ENCODE results near the gene BUD13. TPM values are rescaled to one million over a fixed set of nuclear protein-coding genes. Genes with fewer than 3 reads are reported as not detected.

BUD13 gene
- total RNA-seq, 4 donors from 2014 or later, result 9.0 to 14.1 (median 12.3) TPM

- no peak for ATAC-seq
- TF ChIP-seq CTCF (IDR thresholded peaks at IDR 0.05 in 4 of 5, conservative IDR thresholded peaks at IDR 0.05 in 1 of 5) (no peak), POLR2A (IDR thresholded peaks at IDR 0.05) (no peak)
- H3K27ac ChIP-seq, result no peak overlapping the region
- in situ Hi-C loops (cut with MboI; ENCODE audit: low sequenced_read_pairs in 4 of 4) (loop anchor here in 2 of 4 donors (10.0 kb wide), 2 partner anchors 322 to 442 kb away; no protein-coding TSS in a partner anchor), intact Hi-C loops (cut with DNase I; ENCODE audit: low total_unique reads) (no loop called here)
- H3K4me3 ChIP-seq, result no peak overlapping the region
- no peaks in the 10 kb centered on the region for H3K27me3 ChIP-seq
- peaks cover 8 to 90% of the 10 kb centered on the region in 2 donors for H3K36me3 ChIP-seq
- no peaks in the 10 kb centered on the region for H3K9me3 ChIP-seq
- DNase-seq, result no peak
- H3K4me1 ChIP-seq, result peaks cover 9 to 11% of the 10 kb centered on the region in 2 donors
Measured at GRCh38 chr11:116782728-116783127, 9.9 kb upstream of the BUD13 start.

GRCh38 chr11:116778556-116778955 lies 5.8 kb upstream of the BUD13 start:
- H3K36me3 ChIP-seq, result peaks cover 3 to 58% of the 10 kb centered on the region in 2 donors

DNA sequence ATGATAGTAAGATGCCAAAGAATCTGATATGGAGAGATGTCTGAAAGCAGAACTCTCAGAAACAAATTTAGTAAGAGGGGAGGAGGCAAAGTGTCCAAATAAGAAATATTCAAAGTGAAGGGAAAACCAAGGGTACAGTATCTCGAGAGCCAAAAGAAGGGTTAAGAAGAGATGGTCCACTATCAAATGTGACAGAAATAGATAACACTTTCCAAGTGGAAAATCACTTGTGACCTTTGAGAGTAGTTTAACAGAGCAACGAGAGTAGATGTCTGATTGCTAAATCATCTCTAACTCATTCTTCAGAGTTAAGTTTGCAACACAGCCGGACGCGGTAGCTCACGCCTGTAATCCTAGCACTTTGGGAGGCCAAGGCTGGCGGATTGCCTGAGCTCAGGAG lies 4.3 kb upstream of the BUD13 start:
- ATAC-seq, result no peak
- Histone ChIP-seq H3K4me1 (peaks cover 8 to 9% of the 10 kb centered on the region in 2 donors), H3K27me3 (no peaks in the 10 kb centered on the region), H3K36me3 (peaks cover 3 to 43% of the 10 kb centered on the region in 2 donors), H3K4me3 (no peak overlapping the region), H3K27ac (peak overlapping the region in 2 of 4 donors; percentile 2 to 14), H3K9me3 (no peaks in the 10 kb centered on the region)
- no peak for TF ChIP-seq POLR2A (IDR thresholded peaks at IDR 0.05)
- no peak for TF ChIP-seq CTCF (IDR thresholded peaks at IDR 0.05 in 4 of 5, conservative IDR thresholded peaks at IDR 0.05 in 1 of 5)
- intact Hi-C loops (cut with DNase I; ENCODE audit: low total_unique reads), result no loop called here
- in situ Hi-C loops (cut with MboI; ENCODE audit: low sequenced_read_pairs in 4 of 4), result no loop called here
- DNase-seq, result no peak

More at GRCh38 chr11:116778556-116778955, 5.8 kb upstream of the BUD13 start:
- no peak for ATAC-seq
- H3K27ac ChIP-seq, result no peak overlapping the region
- H3K9me3 ChIP-seq, result no peaks in the 10 kb centered on the region
- H3K4me1 ChIP-seq, result peaks cover 3 to 4% of the 10 kb centered on the region in 2 donors
- H3K4me3 ChIP-seq, result no peak overlapping the region
- no peaks in the 10 kb centered on the region for H3K27me3 ChIP-seq
- no peak for DNase-seq
- TF ChIP-seq CTCF (IDR thresholded peaks at IDR 0.05 in 4 of 5, conservative IDR thresholded peaks at IDR 0.05 in 1 of 5) (no peak), POLR2A (IDR thresholded peaks at IDR 0.05) (no peak)
- in situ Hi-C loops (cut with MboI; ENCODE audit: low sequenced_read_pairs in 4 of 4), result no loop called here
- intact Hi-C loops (cut with DNase I; ENCODE audit: low total_unique reads), result no loop called here

GRCh38 chr11:116776522-116776984 lies 3.8 kb upstream of the BUD13 start:
- TF ChIP-seq POLR2A (IDR thresholded peaks at IDR 0.05) (no peak), CTCF (IDR thresholded peaks at IDR 0.05 in 4 of 5, conservative IDR thresholded peaks at IDR 0.05 in 1 of 5) (no peak)

DNA sequence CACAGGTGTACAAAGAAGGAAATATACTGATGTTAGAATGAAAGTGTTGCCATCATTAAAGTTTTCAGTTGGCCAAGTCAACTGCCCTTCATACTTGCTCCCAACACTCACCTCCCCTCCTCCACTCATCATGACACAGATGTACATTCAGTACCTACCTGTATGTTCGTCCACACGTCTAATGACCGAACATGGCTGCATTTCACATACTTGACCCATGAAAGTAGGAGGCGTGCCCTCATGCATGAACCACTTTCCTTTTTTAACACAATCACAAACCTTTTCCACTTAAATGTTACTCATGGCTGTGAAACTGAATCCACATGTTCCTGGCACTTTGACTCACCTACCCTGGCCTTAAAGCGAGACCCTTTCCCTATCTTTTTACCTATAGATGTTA lies 3.2 kb upstream of the BUD13 start:
- TF ChIP-seq CTCF (IDR thresholded peaks at IDR 0.05 in 4 of 5, conservative IDR thresholded peaks at IDR 0.05 in 1 of 5) (no peak), POLR2A (IDR thresholded peaks at IDR 0.05) (no peak)
- peaks cover 3 to 34% of the 10 kb centered on the region in 2 donors for H3K36me3 ChIP-seq
- intact Hi-C loops (cut with DNase I; ENCODE audit: low total_unique reads) (no loop called here), in situ Hi-C loops (cut with MboI; ENCODE audit: low sequenced_read_pairs in 4 of 4) (no loop called here)
- H3K9me3 ChIP-seq, result no peaks in the 10 kb centered on the region
- H3K27me3 ChIP-seq, result no peaks in the 10 kb centered on the region
- H3K4me3 ChIP-seq, result no peak overlapping the region
- H3K27ac ChIP-seq, result no peak overlapping the region
- no peak for ATAC-seq
- H3K4me1 ChIP-seq, result peaks cover 17 to 20% of the 10 kb centered on the region in 2 donors
- DNase-seq, result no peak

More at GRCh38 chr11:116776522-116776984, 3.8 kb upstream of the BUD13 start:
- H3K4me3 ChIP-seq, result no peak overlapping the region
- H3K27ac ChIP-seq, result peak overlapping the region in 1 of 4 donors; percentile 14
- DNase-seq (no peak), ATAC-seq (no peak)
- H3K36me3 ChIP-seq, result peaks cover 3 to 38% of the 10 kb centered on the region in 2 donors
- no peaks in the 10 kb centered on the region for H3K27me3 ChIP-seq
- no peaks in the 10 kb centered on the region for H3K9me3 ChIP-seq
- intact Hi-C loops (cut with DNase I; ENCODE audit: low total_unique reads) (no loop called here), in situ Hi-C loops (cut with MboI; ENCODE audit: low sequenced_read_pairs in 4 of 4) (no loop called here)
- H3K4me1 ChIP-seq, result peaks cover 13 to 14% of the 10 kb centered on the region in 2 donors

Measured in gastrocnemius medialis (tissue), 4 donors.